HK-2 (cell line): Measurements from ENCODE around the gene TIAM2.
A peak's percentile ranks its signal among the peaks of the same experiment; 100 is the strongest.
"Not testable (repeated sequence)": the region's sequence is repeated elsewhere in the genome, so short reads cannot be mapped to it uniquely, and the experiment has no call there.

Source experiments
- DNase-seq: peaks from one replicate; pipeline ENCODE4 v3.0.0-alpha.2; 2018; ENCODE audit not compliant: unreplicated experiment

TIAM2 gene

DNA sequence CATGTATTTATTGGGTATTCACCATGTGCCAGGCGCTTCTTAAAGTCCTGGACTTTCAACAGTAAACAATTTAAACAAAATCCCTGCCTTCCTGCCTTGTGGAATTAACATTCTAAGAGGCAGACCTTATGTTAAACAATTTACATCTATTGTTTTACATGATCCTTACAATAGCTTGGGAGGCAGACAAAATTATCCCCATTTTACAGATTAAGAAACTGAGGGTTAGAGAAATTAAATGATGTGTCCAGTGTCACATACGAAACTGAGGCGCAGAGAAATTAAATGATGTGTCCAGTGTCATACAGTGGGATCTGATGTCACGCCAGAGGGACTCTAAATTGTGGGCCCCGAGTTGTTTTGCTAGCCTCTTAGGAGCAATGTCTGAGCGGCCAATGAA lies 105.5 kb downstream of the TIAM2 start:
- DNase-seq, result no peak

DNA sequence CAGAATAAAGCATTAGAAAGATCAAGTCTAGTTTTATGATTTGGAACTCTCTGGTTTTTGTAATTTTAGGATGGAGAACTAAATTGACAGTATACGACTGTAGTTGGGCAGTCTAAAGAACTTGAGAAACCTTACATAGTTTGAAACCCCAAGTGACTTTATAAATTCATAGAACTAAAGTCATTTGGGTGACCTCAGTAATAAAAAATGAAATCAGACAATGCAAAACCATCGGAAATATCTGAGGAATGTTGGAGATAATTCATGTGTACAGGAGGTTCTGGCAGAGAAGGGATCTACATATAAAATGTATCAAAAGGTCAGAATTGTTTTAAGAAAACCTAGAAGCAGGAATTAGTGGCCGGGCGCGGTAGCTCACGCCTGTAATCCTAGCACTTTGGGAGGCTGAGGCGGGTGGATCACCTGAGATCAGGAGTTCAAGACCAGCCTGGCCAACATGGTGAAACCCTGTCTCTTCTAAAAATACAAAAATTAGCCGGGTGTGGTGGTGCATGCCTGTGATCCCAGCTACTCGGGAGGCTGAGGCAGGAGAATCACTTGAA lies 108.0 kb downstream of the TIAM2 start:
- DNase-seq, result not testable (repeated sequence)

DNA sequence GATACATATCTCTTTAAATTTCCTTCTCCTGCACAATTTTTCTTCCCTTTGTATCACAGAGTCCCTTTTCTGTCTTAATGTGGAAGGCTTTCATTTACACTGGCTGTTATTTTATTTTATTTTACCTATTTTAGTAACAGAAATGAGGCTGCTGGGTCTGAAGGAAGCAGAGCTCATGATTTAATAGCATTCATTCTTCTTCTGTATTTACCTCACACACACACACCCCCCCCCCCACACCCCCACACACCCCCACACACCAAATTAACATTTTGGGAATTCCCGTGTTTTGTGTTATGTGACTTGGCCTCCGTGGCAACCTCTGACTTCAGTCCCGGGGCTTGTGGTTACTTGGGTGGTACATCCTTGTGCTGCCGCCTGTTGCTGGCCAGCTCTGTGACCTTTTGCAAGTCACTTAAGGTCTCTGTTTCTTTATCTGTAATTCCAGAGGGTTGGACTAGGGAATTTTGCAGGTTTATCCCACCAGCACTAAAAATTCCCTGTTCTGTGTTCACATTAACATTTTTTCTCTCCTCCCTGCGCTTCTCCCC lies 108.8 kb downstream of the TIAM2 start:
- DNase-seq, result no peak

DNA sequence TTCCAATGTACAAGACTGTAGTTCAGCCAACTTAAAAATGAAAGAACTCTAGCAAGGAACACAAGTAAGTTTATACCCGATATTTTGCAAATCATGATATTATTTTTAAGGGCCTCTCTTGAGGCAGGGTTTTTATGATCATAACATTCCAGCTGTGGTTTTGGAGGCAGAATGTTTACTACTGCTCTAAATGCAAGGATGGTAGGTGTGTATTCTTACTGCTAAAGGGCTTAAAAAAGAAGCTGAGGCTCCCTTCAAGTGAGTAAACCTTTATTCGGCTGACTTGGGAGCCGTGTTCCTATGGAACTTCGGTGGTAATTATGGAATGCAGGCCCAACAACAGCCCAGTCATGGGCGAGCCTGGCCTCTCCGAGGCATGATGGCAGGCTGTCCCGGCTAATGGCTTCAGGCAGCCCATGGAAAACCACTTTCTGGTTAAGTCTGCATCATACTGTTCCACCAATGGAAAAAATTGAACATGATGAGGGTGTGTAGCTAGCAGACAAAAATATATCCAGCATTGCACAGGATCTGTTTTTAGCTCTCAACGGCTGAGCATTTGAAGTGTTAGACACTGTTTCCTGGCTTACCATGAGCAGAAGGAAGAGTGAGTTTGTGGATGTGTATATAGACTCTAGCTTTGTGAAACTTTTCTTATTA lies 111.5 kb downstream of the TIAM2 start:
- DNase-seq, result no peak

DNA sequence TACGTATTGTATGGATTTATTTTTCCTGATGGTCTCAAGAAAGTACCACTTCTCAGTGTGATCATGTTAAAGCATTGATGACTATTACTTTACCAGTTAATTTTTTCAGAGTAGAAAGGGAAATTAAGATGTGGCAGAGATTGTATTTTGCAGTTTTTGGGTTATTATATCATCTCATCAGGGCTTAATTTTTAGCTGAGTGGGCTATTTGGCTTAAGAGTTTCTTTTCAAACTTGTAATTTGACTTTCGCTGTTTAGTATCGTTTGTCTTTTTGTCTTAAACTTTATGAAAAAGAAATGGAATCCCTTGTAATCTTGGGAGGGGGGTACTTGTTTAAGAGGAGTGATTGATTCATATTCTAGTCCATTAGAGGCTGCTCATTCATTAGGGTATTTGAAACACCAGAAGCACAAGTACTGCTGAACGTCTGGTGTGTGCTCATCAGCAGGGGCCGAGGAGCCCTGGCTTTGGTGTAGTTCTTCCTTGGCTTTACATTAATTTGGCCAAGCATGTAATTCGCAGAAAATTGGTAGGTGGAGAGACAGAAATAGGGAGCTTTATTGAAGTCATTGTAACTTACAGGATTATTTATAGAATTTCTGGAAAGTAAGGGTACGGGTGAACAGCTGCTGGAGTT lies 112.4 kb downstream of the TIAM2 start:
- DNase-seq, result no peak

DNA sequence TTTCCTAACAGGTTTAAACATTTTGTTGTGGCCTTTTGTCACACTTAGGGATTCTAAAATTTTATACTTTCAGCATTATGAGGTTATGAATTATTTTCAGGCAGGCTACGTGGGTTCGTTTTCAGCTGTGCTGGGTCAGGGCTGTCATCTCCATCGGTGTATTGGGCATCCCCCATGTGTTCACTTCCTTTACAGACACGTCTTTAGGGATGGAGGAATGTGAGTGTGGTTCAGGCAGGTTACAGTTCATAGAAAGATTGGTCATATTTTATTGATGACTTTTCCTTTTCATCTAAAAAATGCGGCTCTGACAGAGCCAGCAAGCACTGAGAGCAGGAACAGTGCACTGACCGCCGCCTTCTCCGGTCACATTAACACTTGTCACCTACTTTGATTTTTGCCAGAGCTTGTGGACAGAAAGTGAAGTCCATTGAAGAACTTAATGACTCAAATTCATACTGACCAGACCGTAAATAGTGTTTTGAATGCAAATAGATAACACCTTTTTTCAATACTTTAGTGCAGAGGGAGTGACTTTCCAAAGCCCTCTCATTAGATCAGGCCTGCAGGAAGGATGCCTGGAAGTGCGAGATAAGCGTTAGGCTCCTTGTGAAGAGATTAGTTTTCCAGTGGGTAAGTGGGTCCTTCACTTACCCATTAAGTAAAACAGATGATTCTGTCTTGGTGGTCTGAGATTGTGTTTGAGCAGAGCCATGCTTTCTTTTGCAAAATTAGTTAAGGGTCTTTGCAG lies 113.1 kb downstream of the TIAM2 start:
- no peak for DNase-seq

DNA sequence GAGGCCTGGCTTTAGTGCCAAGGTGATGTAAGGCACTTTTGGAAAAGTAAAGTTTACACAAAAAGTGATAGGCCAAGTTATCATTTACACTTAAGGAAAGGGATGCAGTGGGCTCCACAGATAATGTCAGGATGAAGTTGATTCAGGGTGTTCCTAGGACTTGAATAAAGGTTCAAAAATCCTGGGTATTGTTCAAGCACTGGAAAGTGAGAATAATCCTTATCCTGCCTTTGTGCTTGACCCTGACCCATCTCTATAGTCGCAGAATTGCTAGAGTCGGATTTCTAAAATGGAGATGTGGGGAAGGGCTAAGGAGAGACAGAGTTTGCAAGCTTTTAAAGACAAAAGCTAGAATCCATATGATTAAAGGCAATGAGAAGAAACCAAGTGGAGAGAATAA lies 115.6 kb downstream of the TIAM2 start:
- DNase-seq, result no peak

DNA sequence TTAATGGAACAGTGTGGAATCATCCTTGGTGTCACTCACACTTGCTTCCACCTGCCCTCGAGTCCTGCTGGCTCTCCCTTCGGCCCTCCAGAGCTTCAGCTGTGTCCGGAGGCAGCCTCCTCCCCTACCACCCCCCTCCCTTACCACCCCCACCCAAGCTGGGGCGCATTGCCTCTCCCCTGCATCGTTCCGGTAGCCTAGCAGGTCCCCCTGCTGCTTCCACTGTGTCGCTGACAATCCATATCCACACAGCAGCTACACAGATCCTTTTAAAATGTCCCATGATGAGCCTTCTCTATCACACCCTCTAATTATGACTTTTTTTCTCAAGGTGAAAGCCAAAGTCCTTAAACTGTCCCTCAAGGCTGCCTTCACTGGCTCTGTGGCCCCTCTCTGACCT lies 117.6 kb downstream of the TIAM2 start:
- no peak for DNase-seq

DNA sequence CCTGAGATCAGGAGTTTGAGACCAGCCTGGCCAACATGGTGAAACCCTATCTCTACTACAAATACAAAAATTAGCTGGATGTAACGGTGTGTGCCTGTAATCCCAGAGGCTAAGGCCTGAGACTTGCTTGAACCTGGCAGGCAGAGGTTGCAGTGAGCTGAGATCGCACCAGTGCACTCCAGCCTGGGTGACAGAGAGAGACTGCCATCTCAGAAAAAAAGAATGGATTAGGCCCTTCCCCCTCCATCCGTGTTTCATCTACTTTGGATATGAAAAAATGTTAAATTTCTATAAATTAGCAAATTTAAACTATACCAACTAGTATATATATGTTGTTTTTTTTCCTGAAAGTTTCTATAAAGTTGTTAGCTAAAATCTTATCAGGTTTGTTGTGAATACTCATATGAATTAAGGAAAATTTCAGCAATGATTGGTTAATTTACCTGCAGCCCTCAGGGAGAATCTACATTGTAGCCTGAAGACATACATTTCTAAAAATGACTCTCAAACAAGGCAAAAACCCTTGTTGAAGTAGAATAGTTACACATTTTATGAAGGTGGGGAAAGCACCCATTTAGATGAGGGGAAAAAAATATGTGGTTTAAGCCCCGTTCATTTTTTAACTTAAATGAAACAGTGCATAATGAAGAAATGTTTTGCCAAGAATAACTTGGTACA lies 120.9 kb downstream of the TIAM2 start:
- DNase-seq, result no peak

DNA sequence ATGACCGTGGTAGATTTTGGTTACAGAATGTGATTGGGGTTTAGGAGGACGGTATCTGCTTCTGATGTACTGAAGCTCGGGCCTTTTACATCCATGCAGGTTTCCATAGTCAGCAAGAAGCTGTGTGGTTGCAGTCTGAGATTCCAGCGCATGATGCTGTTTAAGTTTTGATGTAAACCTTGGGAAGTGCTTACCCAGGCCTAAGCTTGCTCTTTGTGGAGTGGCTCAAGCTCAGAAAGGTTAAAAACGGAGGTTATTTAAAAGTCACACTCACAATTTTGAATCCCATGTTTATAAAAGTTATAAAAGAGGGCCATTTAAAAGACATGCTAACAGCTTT lies 121.4 kb downstream of the TIAM2 start:
- no peak for DNase-seq

DNA sequence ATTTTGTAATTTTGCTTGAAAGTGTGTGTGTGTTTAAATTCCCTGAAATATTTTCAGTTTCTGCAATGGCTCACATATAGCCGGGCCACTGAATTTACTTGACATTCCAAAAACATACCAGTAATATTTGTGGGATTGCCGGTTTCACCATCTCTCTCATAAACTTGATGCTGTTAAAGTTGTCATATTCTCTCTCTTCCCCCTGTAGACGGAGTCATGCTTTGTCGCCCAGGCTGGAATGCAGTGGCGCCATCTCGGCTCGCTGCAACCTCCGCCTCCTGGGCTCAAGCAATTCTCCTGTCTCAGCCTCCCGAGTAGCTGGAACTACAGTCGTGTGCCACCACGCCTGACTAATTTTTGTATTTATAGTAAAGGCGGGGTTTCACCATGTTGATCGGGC lies 122.1 kb downstream of the TIAM2 start:
- DNase-seq, result peak; percentile 57

DNA sequence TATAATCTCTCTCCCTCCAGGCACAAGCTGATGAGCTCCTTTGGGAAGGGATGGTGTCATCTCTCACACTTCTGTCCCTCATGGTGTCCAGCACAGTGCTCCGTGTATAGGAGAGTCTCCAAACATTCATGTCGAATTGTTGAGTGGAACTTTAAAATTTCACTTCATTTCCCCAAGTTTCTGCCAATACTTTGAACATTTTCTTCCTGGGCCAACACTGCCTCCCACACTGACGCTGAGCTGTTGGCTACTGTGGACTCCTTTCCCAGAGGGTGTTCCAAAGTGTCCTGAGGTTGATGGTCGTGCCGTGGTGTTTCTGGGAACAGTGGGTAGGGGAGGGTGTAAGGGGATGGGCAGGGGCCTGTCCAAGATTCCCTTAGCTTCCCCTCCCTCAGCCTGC lies 122.7 kb downstream of the TIAM2 start:
- DNase-seq, result no peak

DNA sequence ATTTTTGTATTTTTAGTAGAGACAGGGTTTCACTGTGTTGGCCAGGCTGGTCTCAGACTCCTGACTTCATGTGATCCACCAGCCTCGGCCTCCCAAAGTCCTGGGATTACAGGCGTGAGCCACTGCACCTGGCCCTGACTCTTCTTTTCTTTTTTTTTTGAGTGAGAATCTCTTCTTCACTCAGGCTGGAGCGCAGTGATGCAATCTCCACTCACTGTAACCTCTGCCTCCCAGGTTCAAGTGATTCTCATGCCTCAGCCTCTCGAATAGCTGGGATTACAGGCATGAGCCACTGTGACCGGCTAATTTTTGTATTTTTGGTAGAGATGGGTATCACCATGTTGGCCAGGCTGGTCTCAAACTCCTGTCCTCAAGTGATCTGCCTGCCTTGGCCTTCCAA lies 124.1 kb downstream of the TIAM2 start:
- not testable (repeated sequence) for DNase-seq

DNA sequence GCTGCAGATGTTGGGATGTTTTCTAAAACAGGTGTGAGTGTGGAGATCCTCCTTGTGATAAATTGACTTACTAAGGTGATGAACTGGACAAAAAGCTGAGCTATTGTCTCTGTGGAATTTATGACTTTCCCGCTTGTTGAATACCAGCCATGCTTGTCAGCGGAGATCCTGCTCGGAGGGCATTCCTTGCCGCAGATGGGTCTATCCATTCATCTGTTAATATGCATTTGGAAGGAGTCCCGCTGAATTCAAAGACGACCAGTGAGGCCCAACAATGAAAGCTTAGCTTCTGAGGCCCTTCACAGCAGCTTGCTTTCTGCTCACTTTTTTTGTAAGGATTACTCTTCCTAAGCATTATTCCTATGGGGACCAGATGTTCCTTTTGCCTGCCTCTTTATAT lies 124.9 kb downstream of the TIAM2 start:
- DNase-seq, result no peak

DNA sequence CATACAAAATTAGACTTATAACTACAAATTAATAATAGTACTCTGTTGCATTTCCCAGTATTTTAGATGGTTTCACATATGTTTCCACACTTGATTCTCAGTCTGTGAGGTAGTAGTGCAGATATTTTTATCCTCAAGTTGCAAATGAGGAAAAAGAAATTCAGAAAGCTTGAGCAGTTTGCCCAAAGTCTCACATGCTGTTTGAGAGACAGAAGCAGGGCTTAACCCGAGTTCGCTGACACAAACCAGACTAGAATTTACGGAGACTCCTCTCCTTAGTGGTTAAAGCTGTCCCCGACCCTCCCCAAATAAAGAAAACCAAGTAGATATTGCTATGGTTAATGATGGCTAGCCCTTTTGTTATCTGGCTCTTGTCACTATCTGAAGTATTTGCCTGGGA lies 126.2 kb downstream of the TIAM2 start:
- DNase-seq, result no peak

DNA sequence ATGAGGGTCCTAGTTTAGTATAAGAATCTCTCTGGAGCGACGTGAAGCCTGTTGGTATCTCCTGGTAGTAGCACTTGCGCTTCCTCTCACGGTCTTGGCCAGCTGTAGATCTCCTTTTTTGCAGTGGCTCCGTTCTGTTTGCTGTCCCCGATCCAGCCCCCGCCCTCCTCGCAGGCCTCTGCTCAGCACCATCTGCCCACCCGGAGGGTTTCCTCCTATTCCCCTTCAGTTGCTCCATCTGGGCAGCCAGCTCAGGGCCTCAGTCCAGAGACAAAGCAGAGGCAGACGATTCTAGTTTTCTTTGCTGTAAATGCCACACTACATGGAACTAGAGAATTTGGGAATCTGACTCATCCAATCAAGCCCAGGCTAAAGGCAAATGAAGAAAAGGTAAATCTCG lies 126.6 kb downstream of the TIAM2 start:
- no peak for DNase-seq

DNA sequence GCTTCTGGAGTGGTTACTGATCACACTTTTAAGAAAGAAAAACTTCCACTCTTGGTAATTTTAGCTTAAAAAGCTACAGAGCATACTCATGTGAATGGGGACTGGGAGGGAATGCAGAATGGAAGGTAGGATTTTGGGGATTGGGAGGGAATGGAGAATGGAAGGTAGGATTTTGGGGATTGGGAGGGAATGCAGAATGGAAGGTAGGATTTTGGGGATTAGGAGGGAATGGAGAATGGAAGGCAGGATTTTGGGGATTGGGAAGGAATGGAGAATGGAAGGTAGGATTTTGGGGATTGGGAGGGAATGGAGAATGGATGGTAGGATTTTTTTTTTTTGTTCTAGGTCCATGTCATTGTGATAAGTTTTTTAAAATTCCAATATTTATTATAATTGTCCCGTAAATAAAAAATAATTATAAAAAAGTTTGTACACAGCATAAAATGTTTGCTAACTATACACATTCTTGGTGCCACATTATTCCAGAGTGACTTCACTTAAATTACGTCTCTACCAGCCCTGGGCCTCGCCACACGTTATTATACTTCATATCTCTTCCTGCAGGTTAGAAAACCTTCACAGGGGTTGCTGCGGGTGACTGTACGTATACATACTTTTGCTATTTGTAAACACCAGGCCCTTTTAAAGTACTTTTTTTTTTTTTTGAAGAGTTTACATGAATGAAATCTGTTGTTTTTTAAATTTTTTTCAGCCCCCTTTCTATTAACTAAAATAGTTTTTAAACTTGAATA lies 127.3 kb downstream of the TIAM2 start:
- no peak for DNase-seq

DNA sequence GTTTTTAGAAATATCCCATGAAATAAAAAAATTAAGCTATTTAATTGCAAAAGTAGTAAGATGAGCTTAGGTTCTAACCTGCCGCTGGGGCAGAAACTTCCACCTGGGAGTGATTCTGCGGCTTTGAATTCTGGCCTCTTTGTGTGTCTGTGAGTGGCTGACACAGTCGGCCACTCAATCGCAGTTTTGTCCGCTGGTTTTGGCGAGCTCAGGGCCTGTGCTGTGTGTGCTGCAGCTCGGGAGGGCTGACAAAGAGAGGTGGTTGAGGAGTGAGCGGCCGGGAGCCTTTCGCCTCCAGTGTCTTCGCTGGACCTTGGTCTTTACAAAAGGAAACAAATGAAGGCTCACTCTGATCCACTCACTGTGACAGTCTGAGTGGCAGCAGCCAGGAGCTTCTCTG lies 128.4 kb downstream of the TIAM2 start:
- no peak for DNase-seq

DNA sequence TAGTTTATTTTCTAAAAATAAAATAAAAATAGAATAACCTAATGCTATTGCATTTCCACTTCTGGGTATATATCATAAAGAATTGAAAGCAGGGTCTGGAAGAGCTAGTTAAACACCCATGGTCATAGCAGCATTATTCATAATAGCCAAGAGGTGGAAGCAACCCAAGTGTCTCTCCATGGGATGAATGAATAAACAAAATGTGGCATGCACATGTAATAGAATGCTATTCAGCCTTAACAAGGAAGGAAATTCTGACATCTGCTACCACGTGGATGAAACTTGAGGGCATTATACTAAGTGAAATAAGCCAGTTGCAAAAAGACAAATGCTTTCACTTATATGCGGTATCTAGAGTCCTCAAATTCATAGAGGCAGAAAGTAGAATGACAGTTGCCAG lies 130.8 kb downstream of the TIAM2 start:
- no peak for DNase-seq

DNA sequence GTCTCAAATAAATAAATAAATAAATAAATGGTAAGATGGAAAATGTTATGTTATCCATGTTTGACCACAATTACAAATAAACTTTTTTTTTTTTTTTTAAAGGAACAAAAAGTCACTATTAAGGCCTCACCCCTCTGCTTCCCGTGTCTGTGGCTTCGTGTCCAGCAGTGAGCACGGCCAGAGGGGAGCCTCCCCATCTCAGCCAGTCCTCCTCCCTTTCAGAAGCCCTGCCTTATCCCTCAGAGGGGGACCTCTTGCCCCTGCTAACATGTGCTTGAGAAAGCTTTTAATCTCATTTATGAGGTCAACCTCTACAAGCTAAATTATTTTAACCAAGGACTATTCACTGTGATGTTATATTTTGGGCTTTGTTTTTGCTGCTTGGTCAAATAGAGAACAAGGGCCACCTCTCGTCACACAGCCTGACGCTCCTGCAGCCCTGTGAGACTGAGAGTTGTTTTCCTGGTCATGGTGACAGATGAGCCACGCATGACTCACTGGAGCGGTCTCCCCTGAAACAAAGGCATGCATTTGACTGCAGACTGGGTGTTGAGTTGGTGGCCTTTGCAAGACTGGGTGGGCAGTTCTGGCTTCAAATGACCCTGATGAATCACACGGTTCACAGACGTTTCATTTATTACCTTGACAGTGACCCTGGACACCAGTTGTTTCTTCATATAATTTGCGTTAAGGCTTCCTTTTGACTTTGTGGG lies 131.8 kb downstream of the TIAM2 start:
- DNase-seq, result peak; percentile 62

DNA sequence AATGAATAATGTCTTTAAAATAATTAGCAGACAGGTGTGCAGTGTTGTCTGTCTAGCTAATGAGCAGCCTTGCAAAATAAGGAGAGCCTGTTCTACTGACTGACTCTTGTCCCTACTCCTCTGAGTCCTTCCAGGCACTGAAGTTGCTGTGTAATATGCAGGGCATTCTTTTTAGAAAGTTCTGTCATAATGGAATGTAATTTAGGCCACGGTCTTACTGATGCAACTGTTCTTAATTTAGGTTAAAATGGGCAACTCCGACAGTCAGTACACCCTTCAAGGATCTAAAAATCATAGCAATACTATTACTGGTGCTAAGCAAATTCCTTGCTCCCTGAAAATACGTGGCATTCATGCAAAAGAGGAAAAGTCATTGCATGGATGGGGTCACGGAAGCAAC lies 133.9 kb downstream of the TIAM2 start:
- DNase-seq, result no peak
